DMS79 (cell line): ENCODE results near the gene OR10C1.
"Not testable (repeated sequence)": the region's sequence is repeated elsewhere in the genome, so short reads cannot be mapped to it uniquely, and the experiment has no call there.

Experiments used
- DNase-seq: peaks from one replicate; lab custom pipeline; 2025; lab: John Stamatoyannopoulos, UW

OR10C1 gene

GRCh38 chr6:29439006-29439405, at the start of gene OR10C1:
Gene OR10C1 (plus strand): TSS chr6:29439306. CDS start chr6:29440016, 710 bp downstream.
- DNase-seq: no peak

- no peak for DNase-seq
Measured at GRCh38 chr6:29395331-29395730, 43.8 kb upstream of the OR10C1 start, which contains the start of gene OR12D2. Gene OR12D2 (plus strand): TSS chr6:29395631. CDS start chr6:29396700, 1,069 bp downstream.

GRCh38 chr6:29399525-29399924, 39.6 kb upstream of the OR10C1 start:
- no peak for DNase-seq

- no peak for DNase-seq
Measured at GRCh38 chr6:29403801-29404200, 35.3 kb upstream of the OR10C1 start.

GRCh38 chr6:29414588-29414987, 24.5 kb upstream of the OR10C1 start, which contains the start of gene OR12D1:
Gene OR12D1 (plus strand): TSS chr6:29414928.
- DNase-seq: no peak

- DNase-seq: no peak
Measured at GRCh38 chr6:29419516-29419915, 19.6 kb upstream of the OR10C1 start.

GRCh38 chr6:29424168-29424567, 14.9 kb upstream of the OR10C1 start:
- no peak for DNase-seq

- no peak for DNase-seq
Measured at GRCh38 chr6:29424575-29424974, 14.5 kb upstream of the OR10C1 start.

- no peak for DNase-seq
Measured at GRCh38 chr6:29425075-29425474, 14.0 kb upstream of the OR10C1 start.

GRCh38 chr6:29426654-29427053, 12.5 kb upstream of the OR10C1 start:
- DNase-seq: no peak

GRCh38 chr6:29436730-29437129, 2.4 kb upstream of the OR10C1 start:
- not testable (repeated sequence) for DNase-seq

GRCh38 chr6:29442719-29443118, 3.6 kb downstream of the OR10C1 start:
- DNase-seq: no peak

GRCh38 chr6:29444031-29444430, 4.9 kb downstream of the OR10C1 start:
- DNase-seq: not testable (repeated sequence)

GRCh38 chr6:29447670-29448069, 8.6 kb downstream of the OR10C1 start:
- no peak for DNase-seq

GRCh38 chr6:29451471-29452193, 12.5 kb downstream of the OR10C1 start:
- no peak for DNase-seq

GRCh38 chr6:29456971-29457370, 17.9 kb downstream of the OR10C1 start, which contains the start of the genes OR11A1 and OR2H1:
Gene OR11A1 (minus strand): TSS chr6:29457071. CDS start chr6:29427641, 29,430 bp downstream.
Gene OR2H1 (plus strand): TSS chr6:29457155. CDS start chr6:29461770, 4,615 bp downstream.
- DNase-seq: no peak

GRCh38 chr6:29461021-29461814, 22.1 kb downstream of the OR10C1 start:
- no peak for DNase-seq

- no peak for DNase-seq
Measured at GRCh38 chr6:29462022-29462421, 22.9 kb downstream of the OR10C1 start.

- DNase-seq: no peak
Measured at GRCh38 chr6:29465279-29465678, 26.2 kb downstream of the OR10C1 start.

GRCh38 chr6:29465801-29466200, 26.7 kb downstream of the OR10C1 start:
- DNase-seq: no peak

GRCh38 chr6:29466241-29466640, 27.1 kb downstream of the OR10C1 start:
- DNase-seq: no peak

- DNase-seq: no peak
Measured at GRCh38 chr6:29474996-29475395, 35.9 kb downstream of the OR10C1 start.

- DNase-seq: no peak
Measured at GRCh38 chr6:29477923-29478450, 38.9 kb downstream of the OR10C1 start.
